ENCODE results near the gene NDST1.

The NDST1 gene

DNA sequence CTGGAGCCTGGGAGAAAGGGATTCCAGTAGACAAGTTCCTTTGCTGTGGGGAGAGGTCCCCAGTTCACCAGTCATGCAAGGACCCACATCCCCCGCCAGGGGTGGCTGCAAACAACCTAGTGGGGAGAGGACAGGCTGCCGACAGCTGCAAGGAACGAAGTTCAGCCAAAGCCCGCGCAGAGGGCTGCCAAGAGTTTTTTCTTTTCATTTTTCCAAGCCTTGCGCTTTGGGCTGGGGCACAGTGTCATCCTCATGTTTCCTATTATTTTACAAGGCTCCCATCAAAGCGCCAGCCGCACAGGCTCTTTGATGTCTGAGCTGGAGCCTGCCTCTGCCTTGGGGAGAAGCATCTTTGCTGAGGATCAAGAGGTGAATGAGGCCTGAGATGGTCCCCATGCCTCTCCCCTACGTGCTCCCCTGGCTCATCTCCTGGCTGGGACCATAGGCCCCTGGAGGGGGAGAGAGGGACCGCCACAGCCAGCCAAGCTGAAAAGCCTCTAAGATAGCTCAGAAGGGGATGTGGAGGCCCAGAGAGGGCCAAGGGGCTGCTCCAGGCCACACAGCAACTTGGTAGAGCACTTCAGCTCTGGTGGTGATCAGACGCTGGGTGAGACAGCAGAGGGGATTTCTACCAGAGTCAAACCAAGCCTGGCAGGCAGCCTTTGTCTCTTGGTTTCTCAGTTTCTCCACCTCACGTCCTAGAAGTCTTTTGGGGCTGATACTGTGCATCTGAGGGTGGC lies 82.1 kb downstream of the NDST1 start:
- H2AFZ ChIP-seq (ENCODE audit: low read depth, low read length): no peak overlapping the region
- no peak for DNase-seq
- no peaks in the 10 kb centered on the region for H3K36me3 ChIP-seq (ENCODE audit: insufficient read depth, low read length)
- H3K4me1 ChIP-seq (ENCODE audit: insufficient read depth, low read length): no peaks in the 10 kb centered on the region
- H3K27ac ChIP-seq (ENCODE audit: low read length): no peak overlapping the region
- H3K9me3 ChIP-seq (ENCODE audit: insufficient read depth, low read length, severe bottlenecking): no peaks in the 10 kb centered on the region
- no peak overlapping the region for H3K4me2 ChIP-seq (ENCODE audit: insufficient read depth, low read length)
- no peak overlapping the region for H3K9ac ChIP-seq (ENCODE audit: low read depth, low read length)
- TF ChIP-seq EZH2 (IDR thresholded peaks at IDR 0.05; ENCODE audit: borderline replicate concordance, low read depth, low read length, severe bottlenecking): no peak
- TF ChIP-seq, protein P1, sequence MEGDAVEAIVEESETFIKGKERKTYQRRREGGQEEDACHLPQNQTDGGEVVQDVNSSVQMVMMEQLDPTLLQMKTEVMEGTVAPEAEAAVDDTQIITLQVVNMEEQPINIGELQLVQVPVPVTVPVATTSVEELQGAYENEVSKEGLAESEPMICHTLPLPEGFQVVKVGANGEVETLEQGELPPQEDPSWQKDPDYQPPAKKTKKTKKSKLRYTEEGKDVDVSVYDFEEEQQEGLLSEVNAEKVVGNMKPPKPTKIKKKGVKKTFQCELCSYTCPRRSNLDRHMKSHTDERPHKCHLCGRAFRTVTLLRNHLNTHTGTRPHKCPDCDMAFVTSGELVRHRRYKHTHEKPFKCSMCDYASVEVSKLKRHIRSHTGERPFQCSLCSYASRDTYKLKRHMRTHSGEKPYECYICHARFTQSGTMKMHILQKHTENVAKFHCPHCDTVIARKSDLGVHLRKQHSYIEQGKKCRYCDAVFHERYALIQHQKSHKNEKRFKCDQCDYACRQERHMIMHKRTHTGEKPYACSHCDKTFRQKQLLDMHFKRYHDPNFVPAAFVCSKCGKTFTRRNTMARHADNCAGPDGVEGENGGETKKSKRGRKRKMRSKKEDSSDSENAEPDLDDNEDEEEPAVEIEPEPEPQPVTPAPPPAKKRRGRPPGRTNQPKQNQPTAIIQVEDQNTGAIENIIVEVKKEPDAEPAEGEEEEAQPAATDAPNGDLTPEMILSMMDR (IDR thresholded peaks at IDR 0.05; ENCODE audit: borderline replicate concordance, extremely low read depth, low read length, poor library complexity, severe bottlenecking): no peak
- ATAC-seq (ENCODE audit: insufficient read depth, low read depth): no peak
- peaks cover 10% of the 10 kb centered on the region for H3K27me3 ChIP-seq (ENCODE audit: insufficient read depth, low read length, poor library complexity)
- no peaks in the 10 kb centered on the region for H4K20me1 ChIP-seq (ENCODE audit: insufficient read depth, low read length)
- no peaks in the 10 kb centered on the region for H3K79me2 ChIP-seq (ENCODE audit: insufficient read depth, low read length)
- H3K4me3 ChIP-seq (ENCODE audit: low read depth in 1 of 2, low read length in 2 of 2): no peak overlapping the region

DNA sequence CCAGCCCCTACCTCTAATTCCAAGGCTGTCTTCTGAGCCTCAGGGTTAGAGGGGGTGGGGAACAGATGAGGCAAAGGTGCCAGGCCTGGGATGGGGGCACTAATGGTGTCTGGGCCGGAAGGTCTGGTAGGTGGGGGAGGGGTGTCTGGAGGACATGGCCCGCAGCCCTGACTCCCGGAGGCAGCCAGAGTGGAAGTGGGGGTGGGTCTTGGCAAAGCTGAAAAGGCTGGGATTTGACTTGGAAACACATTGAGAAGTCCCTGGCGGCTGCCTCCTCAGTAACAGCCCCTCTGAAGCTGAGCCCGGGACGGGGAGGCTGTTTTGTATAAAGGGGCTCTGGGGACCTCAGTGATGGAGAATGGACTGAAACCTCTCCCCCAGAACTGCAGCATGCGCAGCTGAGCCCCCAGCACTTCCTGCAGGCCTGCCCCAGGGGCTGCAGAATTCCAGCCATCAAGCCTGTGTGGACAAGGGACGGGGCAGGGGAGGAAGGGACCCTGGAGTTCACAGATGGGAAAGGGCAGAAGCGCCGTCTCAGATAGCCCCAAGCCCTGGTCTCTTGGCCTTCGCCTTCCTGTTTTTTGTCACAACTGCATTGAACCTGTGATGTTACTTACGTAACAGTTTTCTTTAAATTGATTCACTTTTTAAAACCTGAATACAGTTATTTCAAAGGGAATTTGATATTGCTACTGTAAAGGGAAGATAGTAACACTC lies 83.2 kb downstream of the NDST1 start:
- H3K27ac ChIP-seq (ENCODE audit: low read length): no peak overlapping the region
- ATAC-seq (ENCODE audit: insufficient read depth, low read depth) (no peak), DNase-seq (no peak)
- no peak overlapping the region for H3K9ac ChIP-seq (ENCODE audit: low read depth, low read length)
- H3K9me3 ChIP-seq (ENCODE audit: insufficient read depth, low read length, severe bottlenecking): no peaks in the 10 kb centered on the region
- no peaks in the 10 kb centered on the region for H4K20me1 ChIP-seq (ENCODE audit: insufficient read depth, low read length)
- H3K4me1 ChIP-seq (ENCODE audit: insufficient read depth, low read length): no peaks in the 10 kb centered on the region
- no peak overlapping the region for H3K4me2 ChIP-seq (ENCODE audit: insufficient read depth, low read length)
- H3K79me2 ChIP-seq (ENCODE audit: insufficient read depth, low read length): no peaks in the 10 kb centered on the region
- TF ChIP-seq, protein P1 (IDR thresholded peaks at IDR 0.05; ENCODE audit: borderline replicate concordance, extremely low read depth, low read length, poor library complexity, severe bottlenecking): no peak
- no peak for TF ChIP-seq EZH2 (IDR thresholded peaks at IDR 0.05; ENCODE audit: borderline replicate concordance, low read depth, low read length, severe bottlenecking)
- H2AFZ ChIP-seq (ENCODE audit: low read depth, low read length): no peak overlapping the region
- H3K36me3 ChIP-seq (ENCODE audit: insufficient read depth, low read length): no peaks in the 10 kb centered on the region
- peaks cover 10% of the 10 kb centered on the region for H3K27me3 ChIP-seq (ENCODE audit: insufficient read depth, low read length, poor library complexity)
- H3K4me3 ChIP-seq (ENCODE audit: low read depth in 1 of 2, low read length in 2 of 2): no peak overlapping the region

DNA sequence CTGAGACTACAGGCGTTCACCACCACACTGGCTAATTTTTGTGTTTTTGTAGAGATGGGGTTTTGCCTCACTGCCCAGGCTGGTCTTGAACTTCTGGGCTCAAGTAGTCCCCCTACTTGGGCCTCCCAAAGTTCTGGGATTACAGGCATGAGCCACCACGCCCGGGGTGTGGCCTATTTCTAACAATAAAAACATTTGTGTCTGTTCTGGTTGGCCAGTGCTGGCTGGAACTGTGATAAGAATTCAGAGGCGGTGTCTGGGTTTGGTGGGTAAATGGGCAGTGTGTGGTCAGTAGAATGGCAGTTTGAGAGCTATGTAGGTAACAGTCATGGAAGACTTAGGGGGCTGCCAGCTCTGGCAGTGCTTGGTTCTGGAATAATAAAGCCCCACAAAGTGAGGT lies 85.7 kb downstream of the NDST1 start:
- H3K79me2 ChIP-seq (ENCODE audit: insufficient read depth, low read length): no peaks in the 10 kb centered on the region
- TF ChIP-seq, protein P1 (IDR thresholded peaks at IDR 0.05; ENCODE audit: borderline replicate concordance, extremely low read depth, low read length, poor library complexity, severe bottlenecking): no peak
- no peak for TF ChIP-seq EZH2 (IDR thresholded peaks at IDR 0.05; ENCODE audit: borderline replicate concordance, low read depth, low read length, severe bottlenecking)
- H3K9me3 ChIP-seq (ENCODE audit: insufficient read depth, low read length, severe bottlenecking): no peaks in the 10 kb centered on the region
- ATAC-seq (ENCODE audit: insufficient read depth, low read depth): no peak
- no peak overlapping the region for H3K4me2 ChIP-seq (ENCODE audit: insufficient read depth, low read length)
- peaks cover 10% of the 10 kb centered on the region for H3K27me3 ChIP-seq (ENCODE audit: insufficient read depth, low read length, poor library complexity)
- H3K27ac ChIP-seq (ENCODE audit: low read length): no peak overlapping the region
- H3K36me3 ChIP-seq (ENCODE audit: insufficient read depth, low read length): no peaks in the 10 kb centered on the region
- DNase-seq: no peak
- no peaks in the 10 kb centered on the region for H4K20me1 ChIP-seq (ENCODE audit: insufficient read depth, low read length)
- H3K4me3 ChIP-seq (ENCODE audit: low read depth in 1 of 2, low read length in 2 of 2): no peak overlapping the region
- no peaks in the 10 kb centered on the region for H3K4me1 ChIP-seq (ENCODE audit: insufficient read depth, low read length)
- H3K9ac ChIP-seq (ENCODE audit: low read depth, low read length): no peak overlapping the region
- no peak overlapping the region for H2AFZ ChIP-seq (ENCODE audit: low read depth, low read length)
